ENCODE data around the gene SERPINB8.
A peak's percentile ranks its signal among the peaks of the same experiment; 100 is the strongest.

SERPINB8 gene

GRCh38 chr18:64011513-64011912 lies 41.6 kb downstream of the SERPINB8 start:
- TF ChIP-seq POLR2A (IDR thresholded peaks at IDR 0.05; ENCODE audit: low read length) (no peak), GATA1 (IDR thresholded peaks at IDR 0.05; ENCODE audit: low read depth, low read length) (no peak)
- DNase-seq: no peak

DNA sequence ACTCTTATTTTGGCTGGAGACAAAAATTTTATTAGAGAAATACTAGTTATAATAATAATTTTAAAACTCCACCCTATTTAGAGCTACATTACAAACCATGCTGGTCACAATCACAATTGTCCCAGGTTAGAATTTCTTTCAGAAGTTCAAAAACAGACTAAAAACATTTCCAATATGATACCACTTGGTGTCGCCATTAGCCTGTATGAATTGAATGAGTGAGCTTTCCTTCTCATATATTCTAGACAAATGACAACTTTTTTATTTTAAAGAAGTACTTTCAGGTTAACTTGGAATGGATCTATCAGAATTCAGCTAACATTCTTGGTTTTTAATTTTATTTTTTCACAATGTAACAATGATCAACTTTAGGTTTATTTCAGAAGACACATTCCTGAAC lies 48.0 kb downstream of the SERPINB8 start:
- TF ChIP-seq POLR2A (IDR thresholded peaks at IDR 0.05; ENCODE audit: low read length): no peak
- no peak for TF ChIP-seq GATA1 (IDR thresholded peaks at IDR 0.05; ENCODE audit: low read depth, low read length)

DNA sequence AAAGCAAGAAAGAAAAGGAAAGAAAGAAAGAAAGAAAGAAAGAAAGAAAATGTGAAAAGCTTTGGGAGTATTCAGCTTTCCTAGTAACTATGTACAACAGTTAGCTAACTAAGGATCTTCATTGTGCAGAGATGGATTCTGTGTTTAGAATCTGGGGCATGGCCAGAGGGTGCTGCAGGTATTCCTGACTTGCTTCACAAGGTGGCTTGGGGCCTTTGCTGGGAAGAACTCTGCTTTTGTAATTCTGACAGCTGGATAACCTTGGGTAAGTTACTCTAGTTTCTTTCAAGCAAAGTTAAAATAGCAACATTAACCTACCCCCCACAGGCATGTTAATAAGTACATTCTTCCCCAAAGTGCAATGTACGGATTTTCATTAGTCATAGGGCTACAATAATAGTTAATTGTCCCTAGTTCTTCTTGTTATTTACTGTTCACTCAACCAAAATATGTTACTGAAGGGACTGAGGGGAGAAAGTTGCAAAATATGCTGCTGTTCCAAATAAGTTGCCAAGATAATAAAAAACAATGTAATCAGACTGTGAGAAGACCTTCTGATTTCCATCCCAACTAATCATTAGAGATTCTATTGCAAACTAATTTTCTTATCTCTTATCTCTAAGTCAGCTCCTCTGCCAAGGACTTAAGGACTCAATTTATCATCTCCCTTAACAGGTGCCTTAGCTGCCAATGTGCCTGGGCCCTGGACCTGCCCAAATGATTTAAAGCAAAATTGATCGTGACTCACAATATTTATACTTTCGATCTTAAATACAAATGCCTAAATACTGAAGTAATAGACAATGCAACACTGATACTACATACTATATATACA lies 50.3 kb downstream of the SERPINB8 start:
- no peak for TF ChIP-seq POLR2A (IDR thresholded peaks at IDR 0.05; ENCODE audit: low read length)
- TF ChIP-seq GATA1 (IDR thresholded peaks at IDR 0.05; ENCODE audit: low read depth, low read length): no peak
- no peak for DNase-seq

More for the DNA sequence above, 48.0 kb downstream of the SERPINB8 start:
- DNase-seq: peak; percentile 13 to 49

DNA sequence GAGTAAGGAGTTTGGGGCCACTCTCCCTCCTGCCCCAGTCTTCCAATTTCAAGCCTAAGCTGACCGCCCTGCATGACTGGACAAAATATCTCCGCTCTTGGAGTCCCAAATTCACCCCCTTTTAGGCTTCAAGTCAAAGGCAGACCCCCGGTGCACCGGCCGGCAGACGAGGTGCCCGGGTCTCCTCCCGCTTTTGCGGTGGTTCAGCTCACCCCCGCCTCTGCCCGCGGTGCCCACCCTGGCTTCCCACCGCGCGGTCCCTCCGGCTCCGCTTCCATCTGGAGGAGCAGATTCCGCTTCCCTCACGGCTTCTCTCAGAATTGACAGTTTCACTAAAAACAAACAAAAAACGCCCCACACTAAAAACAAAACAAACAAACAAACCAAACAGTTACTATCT lies 56.5 kb downstream of the SERPINB8 start:
- no peak for DNase-seq

GRCh38 chr18:64027931-64028695 lies 58.2 kb downstream of the SERPINB8 start:
- DNase-seq: no peak
- TF ChIP-seq GATA1 (IDR thresholded peaks at IDR 0.05; ENCODE audit: low read depth, low read length): no peak
- no peak for TF ChIP-seq POLR2A (IDR thresholded peaks at IDR 0.05; ENCODE audit: low read length)

More for the DNA sequence above, 56.5 kb downstream of the SERPINB8 start:
- no peak for TF ChIP-seq POLR2A (IDR thresholded peaks at IDR 0.05; ENCODE audit: low read length)
- no peak for TF ChIP-seq GATA1 (IDR thresholded peaks at IDR 0.05; ENCODE audit: low read depth, low read length)

- no peak for DNase-seq
- TF ChIP-seq POLR2A (IDR thresholded peaks at IDR 0.05; ENCODE audit: low read length) (no peak), GATA1 (IDR thresholded peaks at IDR 0.05; ENCODE audit: low read depth, low read length) (no peak)
These were observed 59.2 kb downstream of the SERPINB8 start for GRCh38 chr18:64029096-64029495.

DNA sequence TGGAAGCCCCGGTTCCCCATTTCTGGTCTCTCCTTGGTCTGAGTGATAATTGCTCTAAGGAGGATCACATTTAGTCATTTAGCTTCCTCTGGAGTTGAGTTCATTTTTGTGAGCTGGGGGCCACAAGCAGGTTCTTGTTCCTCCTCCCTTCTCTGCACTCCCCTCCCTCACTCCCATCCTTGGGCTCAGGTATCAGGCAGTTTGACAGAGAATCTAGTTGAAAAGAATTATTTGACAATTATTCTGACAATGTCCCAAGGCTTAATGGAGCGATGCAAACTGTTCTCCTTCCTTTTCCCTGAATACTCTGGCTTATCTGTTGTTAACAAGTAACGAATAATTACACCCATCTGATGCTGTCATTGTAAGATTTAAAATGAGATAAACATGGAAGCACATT lies 61.5 kb downstream of the SERPINB8 start:
- no peak for TF ChIP-seq POLR2A (IDR thresholded peaks at IDR 0.05; ENCODE audit: low read length)
- TF ChIP-seq GATA1 (IDR thresholded peaks at IDR 0.05; ENCODE audit: low read depth, low read length): no peak
- no peak for DNase-seq

DNA sequence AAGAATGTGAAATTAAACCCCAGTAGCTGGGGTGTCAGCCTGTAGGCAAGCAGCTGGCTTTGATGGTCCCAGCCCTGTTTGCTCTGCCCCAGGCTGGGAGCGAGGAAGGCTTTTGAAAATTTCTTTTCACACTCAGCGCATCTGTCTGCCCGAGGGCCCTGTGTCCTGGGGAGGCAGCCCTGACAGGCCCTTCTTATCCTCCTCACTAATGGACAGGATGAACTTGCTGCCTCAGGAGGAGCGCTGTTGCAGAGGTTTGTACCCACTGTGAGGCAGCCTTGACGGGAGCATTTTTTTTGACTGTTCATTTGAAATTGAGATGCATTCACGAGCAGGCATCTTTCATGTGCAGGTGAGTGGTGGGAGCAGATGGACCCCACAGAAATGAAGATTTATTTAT lies 62.4 kb downstream of the SERPINB8 start:
- TF ChIP-seq POLR2A (IDR thresholded peaks at IDR 0.05; ENCODE audit: low read length) (no peak), GATA1 (IDR thresholded peaks at IDR 0.05; ENCODE audit: low read depth, low read length) (no peak)
- no peak for DNase-seq

- peak; percentile 16 to 53 for DNase-seq
- TF ChIP-seq POLR2A (IDR thresholded peaks at IDR 0.05; ENCODE audit: low read length): no peak
- no peak for TF ChIP-seq GATA1 (IDR thresholded peaks at IDR 0.05; ENCODE audit: low read depth, low read length)
These were observed 68.0 kb downstream of the SERPINB8 start for GRCh38 chr18:64037812-64038414.

Measured in erythroblast (primary cell).